BJ (cell line): ENCODE data around the gene CACNA2D4. TPM values are rescaled to one million over a fixed set of nuclear protein-coding genes. Genes with fewer than 3 reads are reported as not detected.

Source experiments
- CTCF ChIA-PET: fragments of 350-600 bp; formaldehyde crosslinking; extraction: SDS; loops from one replicate; lab custom pipeline; 2021; ENCODE audit warnings: antibody characterized with exemption, inconsistent platforms; lab: Yijun Ruan, JAX
- POLR2A ChIA-PET: fragments of 300-600 bp; sonication (Branson Sonifier 250); formaldehyde crosslinking; extraction: SDS; loops from one replicate; lab custom pipeline; 2021; ENCODE audit warnings: antibody characterized with exemption; lab: Charles Lee
- DNase-seq: peaks from one replicate; pipeline ENCODE4 v3.0.0-alpha.2; 2011; ENCODE audit warnings: low read depth
- H3K27me3 ChIP-seq: 2 replicates; pipeline ENCODE4 v1.6.0; 2011; ENCODE audit warnings: low read length; ENCODE audit not compliant: control insufficient read depth, insufficient read depth
- H3K36me3 ChIP-seq: 2 replicates; pipeline ENCODE4 v1.5.1; 2011; ENCODE audit warnings: low read length; ENCODE audit not compliant: control insufficient read depth, insufficient read depth
- H3K4me3 ChIP-seq: 2 replicates; pipeline ENCODE4 v1.5.1; 2011; ENCODE audit warnings: low read depth, mild to moderate bottlenecking, control low read depth, low read length
- polyA plus RNA-seq: library from polyadenylated mRNA; depleted of rRNA; stranded (reverse); fragments of >200 nt; gene quantifications from 2 replicates; pipeline ENCODE4 v1.2.3, GENCODE V29; 2011
- TF ChIP-seq, protein P1 (sequence below): IDR thresholded peaks from 2 replicates; pipeline ENCODE4 v1.5.1; 2011; ENCODE audit warnings: low read depth, mild to moderate bottlenecking, control low read depth, inconsistent platforms, low read length, moderate library complexity; ENCODE audit not compliant: insufficient read depth

Gene CACNA2D4
- polyA plus RNA-seq, 1 experiment, result 0.39 TPM

DNA sequence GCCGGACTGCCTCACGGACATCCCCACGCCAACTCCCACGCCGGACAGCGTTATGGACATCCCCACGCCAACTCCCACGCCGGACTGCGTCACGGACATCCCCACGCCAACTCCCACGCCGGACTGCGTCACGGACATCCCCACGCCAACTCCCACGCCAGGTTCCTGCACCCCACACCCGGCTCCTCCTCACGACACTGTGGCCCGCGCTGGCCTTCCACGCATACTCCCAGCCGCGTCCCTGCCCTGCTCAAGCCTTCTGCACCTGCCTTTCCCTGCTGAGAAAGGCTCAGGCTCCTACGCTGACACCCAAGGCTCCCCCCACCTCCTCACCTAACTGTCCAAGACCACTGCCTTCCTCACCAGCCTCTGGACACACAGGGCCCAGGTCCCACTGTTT, 9.7 kb downstream of the CACNA2D4 start:
- TF ChIP-seq, protein P1, sequence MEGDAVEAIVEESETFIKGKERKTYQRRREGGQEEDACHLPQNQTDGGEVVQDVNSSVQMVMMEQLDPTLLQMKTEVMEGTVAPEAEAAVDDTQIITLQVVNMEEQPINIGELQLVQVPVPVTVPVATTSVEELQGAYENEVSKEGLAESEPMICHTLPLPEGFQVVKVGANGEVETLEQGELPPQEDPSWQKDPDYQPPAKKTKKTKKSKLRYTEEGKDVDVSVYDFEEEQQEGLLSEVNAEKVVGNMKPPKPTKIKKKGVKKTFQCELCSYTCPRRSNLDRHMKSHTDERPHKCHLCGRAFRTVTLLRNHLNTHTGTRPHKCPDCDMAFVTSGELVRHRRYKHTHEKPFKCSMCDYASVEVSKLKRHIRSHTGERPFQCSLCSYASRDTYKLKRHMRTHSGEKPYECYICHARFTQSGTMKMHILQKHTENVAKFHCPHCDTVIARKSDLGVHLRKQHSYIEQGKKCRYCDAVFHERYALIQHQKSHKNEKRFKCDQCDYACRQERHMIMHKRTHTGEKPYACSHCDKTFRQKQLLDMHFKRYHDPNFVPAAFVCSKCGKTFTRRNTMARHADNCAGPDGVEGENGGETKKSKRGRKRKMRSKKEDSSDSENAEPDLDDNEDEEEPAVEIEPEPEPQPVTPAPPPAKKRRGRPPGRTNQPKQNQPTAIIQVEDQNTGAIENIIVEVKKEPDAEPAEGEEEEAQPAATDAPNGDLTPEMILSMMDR, result no peak
- ChIA-PET CTCF (no interaction called here), POLR2A (no interaction called here)
- Histone ChIP-seq H3K4me3 (no peak overlapping the region), H3K27me3 (peaks cover 3% of the 10 kb centered on the region), H3K36me3 (no peaks in the 10 kb centered on the region)
- no peak for DNase-seq

DNA sequence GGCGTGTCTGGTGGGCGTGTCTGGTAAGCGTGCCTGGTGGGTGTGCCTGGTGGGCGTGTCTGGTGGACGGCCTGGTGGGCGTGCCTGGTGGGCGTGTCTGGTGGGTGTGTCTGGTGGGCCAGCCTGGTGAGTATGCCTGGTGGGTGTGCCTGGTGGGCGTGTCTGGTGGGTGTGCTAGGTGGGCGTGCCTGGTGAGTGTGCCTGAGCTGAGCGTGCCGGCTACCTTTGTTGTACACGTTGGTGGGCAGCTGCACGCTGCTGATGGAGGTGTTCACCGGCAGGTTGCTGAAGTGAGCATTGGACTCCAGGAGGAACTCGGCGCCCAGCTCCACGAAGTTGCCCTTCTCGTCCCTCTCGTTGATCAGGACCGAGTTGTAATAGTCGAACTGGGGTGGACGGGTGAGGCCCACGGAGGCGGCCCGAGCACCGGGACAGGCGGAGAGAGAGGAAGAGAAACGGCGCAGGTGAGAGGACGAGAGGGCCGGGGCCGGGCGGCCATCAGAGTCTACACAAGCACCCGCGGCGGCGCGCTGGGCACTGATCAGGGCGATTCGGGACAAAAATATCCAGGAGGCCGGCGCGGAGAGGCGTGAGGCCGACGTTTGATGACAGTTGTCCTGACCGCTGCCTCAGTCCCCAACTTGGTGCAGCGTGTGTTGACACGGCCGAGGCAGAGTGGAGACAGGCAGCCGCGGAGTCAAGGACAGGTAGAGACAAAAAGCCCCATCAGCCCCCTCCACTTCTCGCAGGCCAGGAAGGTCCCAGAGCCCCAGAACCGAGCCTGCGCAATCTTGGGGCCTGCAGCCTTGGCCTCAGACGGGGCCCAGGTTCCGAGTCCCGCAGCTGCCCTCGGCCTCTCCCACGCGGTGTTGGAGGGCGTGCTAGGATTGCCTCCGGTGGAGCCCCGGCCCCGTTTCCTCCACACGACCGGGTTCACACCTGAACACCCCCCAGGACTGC, 10.5 kb downstream of the CACNA2D4 start:
- Histone ChIP-seq H3K4me3 (no peak overlapping the region), H3K27me3 (peaks cover 3% of the 10 kb centered on the region), H3K36me3 (no peaks in the 10 kb centered on the region)
- CTCF ChIA-PET, result no interaction called here
- no peak for DNase-seq
- TF ChIP-seq, protein P1, result no peak
- POLR2A ChIA-PET, result interaction anchor here (0.7 kb wide), 1 partner anchor 1051 kb away, joined by 32 read pairs; no protein-coding TSS in a partner anchor

DNA sequence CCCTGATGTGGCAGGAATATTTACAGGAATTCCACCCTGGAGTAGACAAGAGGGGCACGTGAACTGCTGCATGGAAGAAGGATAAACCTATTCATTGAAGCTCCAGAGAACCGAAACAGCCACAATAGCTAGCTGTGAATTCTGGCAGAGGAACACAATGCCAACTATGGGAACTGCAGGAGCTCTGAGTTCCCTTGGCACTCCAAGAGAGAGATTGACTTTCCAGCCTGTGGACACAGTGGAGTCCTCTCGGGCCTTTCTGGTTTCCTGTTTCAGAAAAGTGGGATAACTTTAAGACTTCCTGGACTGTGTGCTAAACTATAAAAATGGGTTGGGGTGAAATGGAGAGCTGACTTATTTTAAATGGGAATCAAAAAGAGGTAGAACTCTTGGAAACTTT, 11.9 kb downstream of the CACNA2D4 start:
- ChIA-PET POLR2A (no interaction called here), CTCF (interaction anchor here (0.6 kb wide), 1 partner anchor 20 kb away, joined by 3 read pairs; no protein-coding TSS in a partner anchor)
- Histone ChIP-seq H3K27me3 (peaks cover 3% of the 10 kb centered on the region), H3K4me3 (no peak overlapping the region), H3K36me3 (no peaks in the 10 kb centered on the region)
- TF ChIP-seq, protein P1, result no peak
- DNase-seq, result no peak

DNA sequence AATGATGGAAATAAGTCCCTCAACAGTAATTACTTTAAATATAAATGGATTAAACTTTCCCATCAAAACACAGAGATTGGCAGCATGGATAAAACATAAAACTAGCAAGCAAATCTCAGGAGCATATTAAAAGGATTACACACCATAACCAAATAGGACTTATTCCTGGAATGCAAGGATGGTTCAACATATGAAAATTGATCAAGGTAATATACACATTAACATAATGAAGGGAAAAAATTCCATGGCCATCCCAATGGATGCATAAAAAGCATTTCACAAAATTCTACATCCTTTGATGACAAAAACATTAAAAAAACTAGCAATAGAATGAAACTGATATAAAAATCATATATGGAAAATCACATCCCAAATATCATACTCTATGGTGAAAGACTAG, 13.6 kb downstream of the CACNA2D4 start:
- ChIA-PET CTCF (interaction anchor here (1.1 kb wide), 1 partner anchor 10 kb away, joined by 3 read pairs; no protein-coding TSS in a partner anchor), POLR2A (no interaction called here)
- H3K27me3 ChIP-seq, result peaks cover 3% of the 10 kb centered on the region
- H3K4me3 ChIP-seq, result no peak overlapping the region
- H3K36me3 ChIP-seq, result no peaks in the 10 kb centered on the region
- TF ChIP-seq, protein P1, result no peak
- DNase-seq, result no peak

DNA sequence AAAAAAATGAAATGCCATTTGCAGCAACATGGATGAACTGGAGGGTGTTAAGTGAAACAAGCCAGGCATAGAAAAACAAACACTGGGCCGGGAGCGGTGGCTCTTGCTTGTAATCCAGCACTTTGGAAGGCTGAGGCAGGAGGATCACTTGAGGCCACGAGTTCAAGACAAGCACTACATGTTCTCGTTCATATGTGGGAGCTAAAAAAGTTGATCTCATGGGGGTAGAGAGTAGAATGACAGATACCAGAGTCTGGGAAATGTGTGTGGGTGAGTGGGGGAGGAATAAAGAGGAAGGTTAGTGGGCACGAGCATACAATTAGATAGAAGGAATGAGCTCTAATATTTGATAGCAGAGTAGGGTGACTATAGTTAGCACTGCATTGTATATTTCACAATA, 21.5 kb downstream of the CACNA2D4 start:
- POLR2A ChIA-PET, result no interaction called here
- TF ChIP-seq, protein P1, result no peak
- CTCF ChIA-PET, result no interaction called here

More for the DNA sequence above, 21.5 kb downstream of the CACNA2D4 start:
- Histone ChIP-seq H3K27me3 (peaks cover 4% of the 10 kb centered on the region), H3K36me3 (no peaks in the 10 kb centered on the region), H3K4me3 (no peak overlapping the region)
- no peak for DNase-seq
